ENCODE results near the gene NUDT9. TPM values are rescaled to one million over a fixed set of nuclear protein-coding genes. Genes with fewer than 3 reads are reported as not detected.
"Not testable (repeated sequence)": the region's sequence is repeated elsewhere in the genome, so short reads cannot be mapped to it uniquely, and the experiment has no call there.

The NUDT9 gene
- total RNA-seq, 1 experiment from 2014 or later, result 25.4 TPM

DNA sequence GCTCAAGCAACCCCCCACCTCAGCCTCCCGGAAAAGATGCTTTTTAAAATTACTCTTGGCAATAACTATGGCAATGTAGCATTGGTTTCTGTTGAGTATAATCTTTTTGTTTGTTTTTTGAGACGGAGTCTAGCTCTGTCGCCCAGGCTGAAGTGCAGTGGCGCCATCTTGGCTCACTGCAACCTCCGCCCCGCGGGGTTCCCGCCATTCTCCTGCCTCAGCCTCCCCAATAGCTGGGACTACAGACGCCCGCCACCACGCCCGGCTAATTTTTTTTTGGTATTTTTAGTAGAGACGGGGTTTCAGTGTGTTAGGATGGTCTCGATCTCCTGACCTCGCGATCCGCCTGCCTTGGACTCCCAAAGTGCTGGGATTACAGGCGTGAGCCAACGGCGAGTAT lies 32.3 kb upstream of the NUDT9 start:
- not testable (repeated sequence) for ATAC-seq; H3K27me3 Mint-ChIP-seq (ENCODE audit: low read depth); DNase-seq (ENCODE audit: low spot score); H3K27ac Mint-ChIP-seq
- TF ChIP-seq ZNF121 (CRISPR knock-in tag; IDR thresholded peaks at IDR 0.05), result peak; percentile 53; the same call in 1 of the 2 replicates
- peaks cover 16% of the 10 kb centered on the region for H3K9me3 Mint-ChIP-seq
- peak overlapping the region; percentile 82 for H3K4me3 Mint-ChIP-seq
- peaks cover 16% of the 10 kb centered on the region for H3K36me3 Mint-ChIP-seq
- ChIA-PET CTCF (interaction anchor here (1.1 to 2.5 kb wide), 7 partner anchors 9 to 459 kb away, joined by 3 to 18 read pairs (median 6); partner anchors contain the start of gene NUDT9), POLR2A (interaction anchor here (0.8 to 1.5 kb wide), 3 partner anchors 15 to 32 kb away, joined by 3 to 8 read pairs (median 6); partner anchors contain the start of gene NUDT9)
- H3K4me1 Mint-ChIP-seq, result peaks cover 15% of the 10 kb centered on the region

GRCh38 chr4:87390551-87390890 lies 31.9 kb upstream of the NUDT9 start:
- ChIA-PET CTCF (interaction anchor here (0.6 to 2.5 kb wide), 15 partner anchors 8 to 643 kb away, joined by 3 to 18 read pairs (median 4); partner anchors contain the start of gene NUDT9), POLR2A (interaction anchor here (0.6 to 1.5 kb wide), 5 partner anchors 9 to 38 kb away, joined by 3 to 8 read pairs (median 3); partner anchors contain the start of gene NUDT9)
- Mint-ChIP-seq H3K4me3 (peak overlapping the region; percentile 82), H3K9me3 (peaks cover 12% of the 10 kb centered on the region), H3K36me3 (peaks cover 13% of the 10 kb centered on the region), H3K27ac (peak overlapping the region; percentile 96), H3K4me1 (peaks cover 15% of the 10 kb centered on the region), H3K27me3 (ENCODE audit: low read depth) (no peaks in the 10 kb centered on the region)
- no peak for ATAC-seq
- no peak for DNase-seq (ENCODE audit: low spot score)
- TF ChIP-seq GABPB1 (CRISPR knock-in tag; IDR thresholded peaks at IDR 0.05) (no peak), TEAD1 (CRISPR knock-in tag; IDR thresholded peaks at IDR 0.05) (no peak), NR1H2 (CRISPR knock-in tag; IDR thresholded peaks at IDR 0.05) (no peak), SMAD3 (CRISPR knock-in tag; IDR thresholded peaks at IDR 0.05; ENCODE audit: borderline replicate concordance) (no peak), ZNF512 (CRISPR knock-in tag; IDR thresholded peaks at IDR 0.05; ENCODE audit: borderline replicate concordance) (no peak), ZBTB43 (CRISPR knock-in tag; IDR thresholded peaks at IDR 0.05) (no peak), ZBTB21 (CRISPR knock-in tag; IDR thresholded peaks at IDR 0.05; ENCODE audit: borderline replicate concordance) (no peak), ERG (CRISPR knock-in tag; IDR thresholded peaks at IDR 0.05) (no peak), MXD4 (CRISPR knock-in tag; IDR thresholded peaks at IDR 0.05; ENCODE audit: borderline replicate concordance) (no peak), JAZF1 (CRISPR knock-in tag; IDR thresholded peaks at IDR 0.05) (no peak), ARID4B (CRISPR knock-in tag; IDR thresholded peaks at IDR 0.05; ENCODE audit: borderline replicate concordance) (no peak)
- TF ChIP-seq, protein P1, sequence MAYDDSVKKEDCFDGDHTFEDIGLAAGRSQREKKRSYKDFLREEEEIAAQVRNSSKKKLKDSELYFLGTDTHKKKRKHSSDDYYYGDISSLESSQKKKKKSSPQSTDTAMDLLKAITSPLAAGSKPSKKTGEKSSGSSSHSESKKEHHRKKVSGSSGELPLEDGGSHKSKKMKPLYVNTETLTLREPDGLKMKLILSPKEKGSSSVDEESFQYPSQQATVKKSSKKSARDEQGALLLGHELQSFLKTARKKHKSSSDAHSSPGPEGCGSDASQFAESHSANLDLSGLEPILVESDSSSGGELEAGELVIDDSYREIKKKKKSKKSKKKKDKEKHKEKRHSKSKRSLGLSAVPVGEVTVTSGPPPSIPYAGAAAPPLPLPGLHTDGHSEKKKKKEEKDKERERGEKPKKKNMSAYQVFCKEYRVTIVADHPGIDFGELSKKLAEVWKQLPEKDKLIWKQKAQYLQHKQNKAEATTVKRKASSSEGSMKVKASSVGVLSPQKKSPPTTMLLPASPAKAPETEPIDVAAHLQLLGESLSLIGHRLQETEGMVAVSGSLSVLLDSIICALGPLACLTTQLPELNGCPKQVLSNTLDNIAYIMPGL (CRISPR knock-in tag; IDR thresholded peaks at IDR 0.05), result no peak
- TF ChIP-seq, protein P2, sequence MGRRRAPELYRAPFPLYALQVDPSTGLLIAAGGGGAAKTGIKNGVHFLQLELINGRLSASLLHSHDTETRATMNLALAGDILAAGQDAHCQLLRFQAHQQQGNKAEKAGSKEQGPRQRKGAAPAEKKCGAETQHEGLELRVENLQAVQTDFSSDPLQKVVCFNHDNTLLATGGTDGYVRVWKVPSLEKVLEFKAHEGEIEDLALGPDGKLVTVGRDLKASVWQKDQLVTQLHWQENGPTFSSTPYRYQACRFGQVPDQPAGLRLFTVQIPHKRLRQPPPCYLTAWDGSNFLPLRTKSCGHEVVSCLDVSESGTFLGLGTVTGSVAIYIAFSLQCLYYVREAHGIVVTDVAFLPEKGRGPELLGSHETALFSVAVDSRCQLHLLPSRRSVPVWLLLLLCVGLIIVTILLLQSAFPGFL (CRISPR knock-in tag; IDR thresholded peaks at IDR 0.05; ENCODE audit: borderline replicate concordance), result no peak
- TF ChIP-seq, protein P3, sequence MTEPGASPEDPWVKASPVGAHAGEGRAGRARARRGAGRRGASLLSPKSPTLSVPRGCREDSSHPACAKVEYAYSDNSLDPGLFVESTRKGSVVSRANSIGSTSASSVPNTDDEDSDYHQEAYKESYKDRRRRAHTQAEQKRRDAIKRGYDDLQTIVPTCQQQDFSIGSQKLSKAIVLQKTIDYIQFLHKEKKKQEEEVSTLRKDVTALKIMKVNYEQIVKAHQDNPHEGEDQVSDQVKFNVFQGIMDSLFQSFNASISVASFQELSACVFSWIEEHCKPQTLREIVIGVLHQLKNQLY (CRISPR knock-in tag; IDR thresholded peaks at IDR 0.05), result no peak

Data from WTC11 (cell line).